ENCODE results near the gene SHROOM4. TPM values are rescaled to one million over a fixed set of nuclear protein-coding genes. Genes with fewer than 3 reads are reported as not detected.

SHROOM4 gene
- polyA plus RNA-seq, 1 experiment: 0.59 TPM

DNA sequence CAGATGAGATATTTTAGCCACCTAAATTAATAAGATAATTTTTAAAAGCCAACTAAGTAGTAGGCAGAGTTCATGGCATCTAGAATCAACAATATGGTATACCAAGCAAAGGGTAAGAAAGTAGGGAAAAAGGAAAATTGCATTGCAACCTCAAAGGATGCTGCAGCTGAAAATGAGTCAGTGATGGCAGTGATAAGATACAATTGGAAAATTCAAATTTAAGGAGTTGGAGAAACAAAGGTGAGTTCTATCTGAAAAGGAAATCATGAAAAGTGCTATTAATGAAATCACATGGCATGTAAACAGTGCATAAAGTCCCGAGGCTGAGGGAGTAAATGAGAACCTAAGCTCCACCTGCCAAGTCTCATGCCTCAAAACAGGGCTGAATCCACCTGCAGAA lies 33.9 kb downstream of the SHROOM4 start:
- Histone ChIP-seq H3K27me3 (ENCODE audit: control insufficient read depth, insufficient read depth, low read length) (no peaks in the 10 kb centered on the region), H3K36me3 (ENCODE audit: control insufficient read depth, insufficient read depth, low read length) (no peaks in the 10 kb centered on the region), H3K4me3 (ENCODE audit: low read depth, low read length) (no peak overlapping the region)
- CTCF ChIA-PET: no interaction called here
- DNase-seq (ENCODE audit: low read depth): no peak
- POLR2A ChIA-PET: no interaction called here
- TF ChIP-seq, protein P1, sequence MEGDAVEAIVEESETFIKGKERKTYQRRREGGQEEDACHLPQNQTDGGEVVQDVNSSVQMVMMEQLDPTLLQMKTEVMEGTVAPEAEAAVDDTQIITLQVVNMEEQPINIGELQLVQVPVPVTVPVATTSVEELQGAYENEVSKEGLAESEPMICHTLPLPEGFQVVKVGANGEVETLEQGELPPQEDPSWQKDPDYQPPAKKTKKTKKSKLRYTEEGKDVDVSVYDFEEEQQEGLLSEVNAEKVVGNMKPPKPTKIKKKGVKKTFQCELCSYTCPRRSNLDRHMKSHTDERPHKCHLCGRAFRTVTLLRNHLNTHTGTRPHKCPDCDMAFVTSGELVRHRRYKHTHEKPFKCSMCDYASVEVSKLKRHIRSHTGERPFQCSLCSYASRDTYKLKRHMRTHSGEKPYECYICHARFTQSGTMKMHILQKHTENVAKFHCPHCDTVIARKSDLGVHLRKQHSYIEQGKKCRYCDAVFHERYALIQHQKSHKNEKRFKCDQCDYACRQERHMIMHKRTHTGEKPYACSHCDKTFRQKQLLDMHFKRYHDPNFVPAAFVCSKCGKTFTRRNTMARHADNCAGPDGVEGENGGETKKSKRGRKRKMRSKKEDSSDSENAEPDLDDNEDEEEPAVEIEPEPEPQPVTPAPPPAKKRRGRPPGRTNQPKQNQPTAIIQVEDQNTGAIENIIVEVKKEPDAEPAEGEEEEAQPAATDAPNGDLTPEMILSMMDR (IDR thresholded peaks at IDR 0.05; ENCODE audit: insufficient read depth, low read depth, low read length): no peak

DNA sequence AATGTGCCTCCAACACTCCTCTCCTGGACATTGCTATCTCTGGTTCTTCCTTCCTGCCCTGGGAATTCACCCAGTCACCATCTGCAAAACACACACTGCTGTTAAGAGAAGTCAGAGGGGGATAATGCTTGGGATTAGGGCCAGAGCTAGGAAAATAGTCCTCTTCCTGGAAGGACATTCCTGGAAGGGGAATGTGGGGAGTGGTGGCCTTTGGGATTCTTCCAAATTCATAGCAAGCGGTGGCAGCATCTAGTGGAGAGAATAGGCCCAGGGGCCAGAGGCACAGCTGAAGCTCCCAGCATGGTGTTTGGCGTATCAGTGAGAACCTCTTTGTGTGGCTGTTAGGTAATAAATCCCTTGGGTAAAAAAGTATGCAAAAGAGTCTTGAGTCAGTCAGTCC lies 34.3 kb downstream of the SHROOM4 start:
- Histone ChIP-seq H3K36me3 (ENCODE audit: control insufficient read depth, insufficient read depth, low read length) (no peaks in the 10 kb centered on the region), H3K4me3 (ENCODE audit: low read depth, low read length) (no peak overlapping the region), H3K27me3 (ENCODE audit: control insufficient read depth, insufficient read depth, low read length) (no peaks in the 10 kb centered on the region)
- no peak for DNase-seq (ENCODE audit: low read depth)
- POLR2A ChIA-PET: no interaction called here
- TF ChIP-seq, protein P1 (IDR thresholded peaks at IDR 0.05; ENCODE audit: insufficient read depth, low read depth, low read length): no peak
- CTCF ChIA-PET: no interaction called here

DNA sequence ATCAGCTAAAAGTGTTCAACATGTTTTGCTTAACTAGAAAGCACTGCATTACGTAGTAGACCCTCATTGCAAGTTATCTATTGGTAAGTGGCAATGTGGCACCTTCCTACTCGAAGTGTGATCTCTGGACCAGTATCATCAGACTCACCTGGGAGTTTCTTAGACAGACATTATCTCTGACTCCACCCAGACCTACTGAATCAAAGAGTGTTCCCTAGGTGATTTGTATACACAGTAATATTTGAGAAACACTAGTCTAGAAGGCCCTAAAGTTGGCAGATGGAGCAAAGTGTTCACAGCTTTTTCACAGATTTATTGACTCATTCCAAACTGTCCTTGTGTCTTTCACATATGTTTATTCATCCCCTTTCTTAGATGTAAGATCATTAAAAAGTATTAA lies 35.7 kb downstream of the SHROOM4 start:
- Histone ChIP-seq H3K36me3 (ENCODE audit: control insufficient read depth, insufficient read depth, low read length) (no peaks in the 10 kb centered on the region), H3K4me3 (ENCODE audit: low read depth, low read length) (no peak overlapping the region), H3K27me3 (ENCODE audit: control insufficient read depth, insufficient read depth, low read length) (no peaks in the 10 kb centered on the region)
- TF ChIP-seq, protein P1 (IDR thresholded peaks at IDR 0.05; ENCODE audit: insufficient read depth, low read depth, low read length): no peak
- ChIA-PET CTCF (no interaction called here), POLR2A (no interaction called here)
- DNase-seq (ENCODE audit: low read depth): no peak

DNA sequence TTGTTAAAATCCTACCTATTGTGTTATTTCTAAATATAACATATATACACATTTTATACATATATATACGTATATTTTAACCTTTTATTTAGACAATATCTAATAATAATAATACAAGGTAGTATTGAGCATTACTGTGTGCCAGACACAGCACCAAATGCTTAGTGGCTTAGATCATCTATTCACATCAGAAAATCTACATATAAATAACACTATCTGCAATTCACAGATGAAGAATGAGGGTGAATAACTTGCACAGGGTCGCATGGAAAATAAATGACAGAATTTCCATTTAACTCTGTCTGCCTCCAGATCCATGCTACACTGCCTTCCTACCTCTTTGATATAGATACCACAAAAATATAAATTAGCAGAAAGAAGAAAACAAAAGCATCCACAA lies 37.7 kb downstream of the SHROOM4 start:
- TF ChIP-seq, protein P1 (IDR thresholded peaks at IDR 0.05; ENCODE audit: insufficient read depth, low read depth, low read length): no peak
- POLR2A ChIA-PET: no interaction called here
- CTCF ChIA-PET: no interaction called here

DNA sequence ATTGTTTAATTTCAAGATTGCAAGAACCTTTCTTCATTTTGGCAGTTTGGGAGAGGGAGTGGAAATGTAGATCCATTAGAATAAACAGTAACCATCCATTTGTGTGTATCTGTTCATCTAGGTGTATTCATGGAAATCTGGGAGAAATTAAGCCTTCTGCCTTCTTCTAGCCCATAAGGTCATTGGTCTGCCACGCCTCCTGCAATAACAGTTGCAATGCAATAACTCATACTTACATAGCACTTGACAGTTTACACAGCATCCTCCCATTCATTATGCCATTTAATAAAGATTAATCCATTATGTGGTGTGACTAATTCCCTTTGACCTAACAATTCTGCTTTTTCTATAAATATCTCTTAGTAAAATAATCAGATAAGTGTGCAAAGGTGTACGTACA lies 42.6 kb downstream of the SHROOM4 start:
- CTCF ChIA-PET: no interaction called here
- TF ChIP-seq, protein P1 (IDR thresholded peaks at IDR 0.05; ENCODE audit: insufficient read depth, low read depth, low read length): no peak
- no peak for DNase-seq (ENCODE audit: low read depth)

More for the DNA sequence above, 37.7 kb downstream of the SHROOM4 start:
- no peak for DNase-seq (ENCODE audit: low read depth)
- Histone ChIP-seq H3K4me3 (ENCODE audit: low read depth, low read length) (no peak overlapping the region), H3K36me3 (ENCODE audit: control insufficient read depth, insufficient read depth, low read length) (no peaks in the 10 kb centered on the region), H3K27me3 (ENCODE audit: control insufficient read depth, insufficient read depth, low read length) (no peaks in the 10 kb centered on the region)

More for the DNA sequence above, 42.6 kb downstream of the SHROOM4 start:
- Histone ChIP-seq H3K36me3 (ENCODE audit: control insufficient read depth, insufficient read depth, low read length) (no peaks in the 10 kb centered on the region), H3K27me3 (ENCODE audit: control insufficient read depth, insufficient read depth, low read length) (no peaks in the 10 kb centered on the region), H3K4me3 (ENCODE audit: low read depth, low read length) (no peak overlapping the region)
- POLR2A ChIA-PET: no interaction called here

Data from BJ (cell line).